RWPE2 (cell line): ENCODE measurements around the gene NCOA3.
A peak's percentile ranks its signal among the peaks of the same experiment; 100 is the strongest.

Experiments
- ATAC-seq: fragments of 200-7000 bp; cut with Tn5 transposase; 3 replicates; pipeline ENCODE4 v1.9.1; 2021; ENCODE audit warnings: low read depth
- DNase-seq: peaks from one replicate; pipeline ENCODE4 v3.0.0-alpha.2; 2020; ENCODE audit warnings: low spot score
- H3K27ac ChIP-seq: fragments of 450-650 bp; 2 replicates; pipeline ENCODE4 v1.5.1; 2017; ENCODE audit warnings: mild to moderate bottlenecking; ENCODE audit not compliant: poor library complexity, severe bottlenecking
- H3K27me3 ChIP-seq: fragments of 250-450 bp; sonication (Bioruptor Pico); 2 replicates; pipeline ENCODE4 v1.5.1; 2021; ENCODE audit warnings: mild to moderate bottlenecking, moderate library complexity; ENCODE audit not compliant: insufficient read depth, poor library complexity, severe bottlenecking
- H3K36me3 ChIP-seq: fragments of 250-450 bp; sonication (Bioruptor Pico); 2 replicates; pipeline ENCODE4 v1.5.1; 2020; ENCODE audit warnings: low read depth, mild to moderate bottlenecking, moderate library complexity
- H3K4me1 ChIP-seq: fragments of 250-450 bp; sonication (Bioruptor Pico); 2 replicates; pipeline ENCODE4 v1.5.1; 2021; ENCODE audit warnings: mild to moderate bottlenecking, moderate library complexity; ENCODE audit not compliant: insufficient read depth, poor library complexity, severe bottlenecking
- H3K4me3 ChIP-seq: fragments of 250-450 bp; sonication (Bioruptor Pico); 2 replicates; pipeline ENCODE4 v1.5.1; 2021; ENCODE audit warnings: mild to moderate bottlenecking, moderate library complexity; ENCODE audit not compliant: severe bottlenecking
- H3K9me3 ChIP-seq: fragments of 250-450 bp; sonication (Bioruptor Pico); 2 replicates; pipeline ENCODE4 v1.5.1; 2021; ENCODE audit warnings: mild to moderate bottlenecking, moderate library complexity; ENCODE audit not compliant: severe bottlenecking
- CTCF ChIP-seq: fragments of 450-650 bp; IDR thresholded peaks from one replicate; pipeline ENCODE4 v1.5.1; 2017; ENCODE audit warnings: mild to moderate bottlenecking, moderate library complexity; ENCODE audit not compliant: poor library complexity, severe bottlenecking

NCOA3 gene

DNA sequence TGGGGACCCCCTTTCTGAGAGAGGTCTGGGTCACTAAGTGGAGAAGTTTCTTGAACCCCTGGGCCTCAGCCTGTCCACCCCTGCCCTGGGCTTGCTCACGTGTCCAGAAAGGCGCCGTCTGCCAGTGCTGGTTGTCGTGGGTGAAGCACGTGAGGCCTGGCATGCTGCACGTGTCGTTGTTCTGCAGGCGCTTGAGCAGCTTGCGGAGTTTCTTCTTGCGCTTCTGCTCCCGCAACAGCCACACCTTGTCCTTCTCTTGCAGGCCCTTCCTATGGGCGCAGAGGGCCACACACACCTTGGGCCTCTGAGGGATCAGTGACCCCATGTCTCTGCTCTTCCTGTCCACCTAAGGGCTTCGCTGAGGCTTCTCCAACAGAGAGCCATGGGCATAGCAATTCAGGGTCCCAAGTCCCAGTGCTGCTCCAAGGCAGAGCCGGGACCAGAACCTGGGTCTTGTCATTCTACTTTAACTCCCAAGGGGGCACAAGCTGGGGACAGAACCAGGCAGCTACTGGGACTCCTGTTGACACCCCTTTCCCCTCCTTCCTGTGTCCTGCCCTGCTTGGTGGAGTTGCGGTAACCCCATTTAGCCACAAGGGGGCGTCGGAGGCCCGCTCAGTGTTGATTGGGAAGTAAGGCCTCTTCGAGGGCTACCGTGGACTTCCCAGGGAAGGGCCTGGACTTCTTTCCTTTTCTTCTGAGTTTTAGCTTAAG lies 161.8 kb downstream of the NCOA3 start:
- TF ChIP-seq CTCF = peak; percentile 100
- peaks cover 75% of the 10 kb centered on the region for H3K36me3 ChIP-seq
- H3K27me3 ChIP-seq = no peaks in the 10 kb centered on the region
- ATAC-seq (peak; percentile 65), DNase-seq (peak; percentile 83)
- H3K27ac ChIP-seq = peak overlapping the region; percentile 61
- H3K4me1 ChIP-seq = peaks cover 17% of the 10 kb centered on the region
- H3K4me3 ChIP-seq = no peak overlapping the region
- no peaks in the 10 kb centered on the region for H3K9me3 ChIP-seq

DNA sequence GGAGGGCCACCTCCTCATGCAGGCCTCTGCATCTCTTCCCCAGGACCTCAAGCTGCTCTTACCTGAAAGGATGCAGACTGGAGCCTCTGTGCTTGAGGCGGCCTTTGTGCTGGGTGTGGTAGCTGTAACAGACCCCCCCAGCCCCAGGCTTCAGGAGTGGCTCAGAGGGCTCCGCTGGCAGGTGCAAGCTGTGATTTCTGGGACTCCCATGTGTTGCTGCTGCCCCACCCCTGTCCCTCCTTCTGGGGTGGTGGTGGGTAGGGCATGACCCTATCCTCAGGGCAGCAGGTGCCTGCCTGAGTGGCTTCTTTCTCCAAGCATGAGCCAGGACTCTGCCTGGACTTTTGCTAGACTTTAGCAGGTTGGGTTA lies 162.4 kb downstream of the NCOA3 start:
- DNase-seq (peak; percentile 77), ATAC-seq (peak; percentile 1)
- Histone ChIP-seq H3K27me3 (no peaks in the 10 kb centered on the region), H3K36me3 (peaks cover 70% of the 10 kb centered on the region), H3K27ac (peak overlapping the region; percentile 61), H3K4me1 (peaks cover 17% of the 10 kb centered on the region), H3K4me3 (no peak overlapping the region), H3K9me3 (no peaks in the 10 kb centered on the region)
- peak; percentile 99 for TF ChIP-seq CTCF

DNA sequence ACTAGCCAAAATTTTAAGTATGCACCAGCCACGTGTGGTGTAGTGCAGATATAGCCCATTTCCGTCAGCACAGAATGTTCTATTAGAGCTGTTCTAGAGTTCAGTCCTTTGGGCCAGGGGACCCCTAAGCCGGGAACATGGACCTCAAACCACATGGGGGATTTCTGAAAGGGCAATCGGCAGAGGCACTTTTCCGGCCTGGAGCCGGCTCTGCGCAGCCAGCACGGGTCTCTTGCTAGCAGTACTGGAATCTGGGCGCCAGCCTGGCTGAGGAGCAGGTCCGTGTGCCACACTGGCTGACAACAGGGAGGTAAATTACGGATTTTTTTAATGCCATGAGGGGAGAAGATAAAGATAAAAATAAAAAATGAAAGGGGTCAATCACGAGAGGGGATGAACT lies 163.1 kb downstream of the NCOA3 start:
- DNase-seq (peak; percentile 76), ATAC-seq (no peak)
- TF ChIP-seq CTCF = no peak
- Histone ChIP-seq H3K36me3 (peaks cover 70% of the 10 kb centered on the region), H3K4me3 (no peak overlapping the region), H3K27me3 (no peaks in the 10 kb centered on the region), H3K27ac (peak overlapping the region; percentile 61), H3K4me1 (peaks cover 17% of the 10 kb centered on the region), H3K9me3 (no peaks in the 10 kb centered on the region)

- peak; percentile 83 for ATAC-seq
- Histone ChIP-seq H3K27me3 (no peaks in the 10 kb centered on the region), H3K4me3 (no peak overlapping the region), H3K9me3 (no peaks in the 10 kb centered on the region), H3K36me3 (peaks cover 69% of the 10 kb centered on the region), H3K27ac (peak overlapping the region; percentile 61), H3K4me1 (peaks cover 17% of the 10 kb centered on the region)
- DNase-seq = peak; percentile 99
- TF ChIP-seq CTCF = peak; percentile 41
Observed at GRCh38 chr20:47665221-47665991, 163.7 kb downstream of the NCOA3 start.
